GM21390 (cell line): Measurements from ENCODE around the gene KLC1.

Experiments used
- ATAC-seq: cut with Tn5 transposase; IDR thresholded peaks from one replicate; pipeline ENCODE4 v1.9.1; 2021; ENCODE audit not compliant: unreplicated experiment

KLC1 gene

GRCh38 chr14:103688906-103689902 lies 60.2 kb downstream of the KLC1 start:
- ATAC-seq = peak; percentile 58

GRCh38 chr14:103690332-103690731 lies 61.3 kb downstream of the KLC1 start:
- ATAC-seq = no peak

GRCh38 chr14:103691655-103692054 lies 62.6 kb downstream of the KLC1 start:
- peak; percentile 65 for ATAC-seq

- peak; percentile 18 for ATAC-seq
Measured at GRCh38 chr14:103692159-103692558, 63.1 kb downstream of the KLC1 start.

GRCh38 chr14:103692871-103693270 lies 63.9 kb downstream of the KLC1 start:
- no peak for ATAC-seq

GRCh38 chr14:103693515-103693914 lies 64.5 kb downstream of the KLC1 start:
- ATAC-seq = no peak

- no peak for ATAC-seq
Measured at GRCh38 chr14:103694572-103695026, 65.6 kb downstream of the KLC1 start.

- ATAC-seq = no peak
Measured at GRCh38 chr14:103695296-103696069, 66.5 kb downstream of the KLC1 start.

- ATAC-seq = no peak
Measured at GRCh38 chr14:103696070-103696402, 67.0 kb downstream of the KLC1 start.

- ATAC-seq = no peak
Measured at GRCh38 chr14:103696466-103697071, 67.6 kb downstream of the KLC1 start.

- no peak for ATAC-seq
Measured at GRCh38 chr14:103697206-103697602, 68.2 kb downstream of the KLC1 start.

GRCh38 chr14:103697603-103698379 lies 68.8 kb downstream of the KLC1 start:
- no peak for ATAC-seq

GRCh38 chr14:103698380-103699260 lies 69.6 kb downstream of the KLC1 start:
- ATAC-seq = no peak

GRCh38 chr14:103699261-103699661 lies 70.2 kb downstream of the KLC1 start:
- ATAC-seq = no peak

- ATAC-seq = no peak
Measured at GRCh38 chr14:103699901-103700752, 71.1 kb downstream of the KLC1 start.

GRCh38 chr14:103700753-103701490 lies 71.9 kb downstream of the KLC1 start:
- no peak for ATAC-seq

GRCh38 chr14:103702095-103702494 lies 73.1 kb downstream of the KLC1 start:
- ATAC-seq = no peak
